Activated CD4-positive, alpha-beta T cell treated with anti-CD3 and anti-CD28 coated beads, Interleukin-2, amount 50 U/mL, for 1 hour (primary cell): Measurements from ENCODE around the gene NPB.

ENCODE experiments used
- DNase-seq: peaks from one replicate; pipeline ENCODE4 v3.0.0-alpha.2; 2020

NPB gene

GRCh38 chr17:81870131-81870980 is 31.7 kb upstream of the NPB start:
- DNase-seq = peak; percentile 24

GRCh38 chr17:81870981-81871386 is 31.1 kb upstream of the NPB start, which contains the start of gene ARHGDIA:
Gene ARHGDIA (minus strand): TSS chr17:81871337. CDS start chr17:81869930, 1,407 bp downstream.
- no peak for DNase-seq

- DNase-seq = peak; percentile 95
These were observed 30.4 kb upstream of the NPB start for GRCh38 chr17:81871387-81872230.

GRCh38 chr17:81877569-81877968 is 24.5 kb upstream of the NPB start:
- DNase-seq = no peak

- DNase-seq = no peak
These were observed 23.7 kb upstream of the NPB start for GRCh38 chr17:81878294-81878693.

- no peak for DNase-seq
These were observed 22.9 kb upstream of the NPB start for GRCh38 chr17:81879121-81879520.

- DNase-seq = no peak
These were observed 17.5 kb upstream of the NPB start for GRCh38 chr17:81884520-81884919.

GRCh38 chr17:81884968-81885367 is 17.1 kb upstream of the NPB start:
- no peak for DNase-seq

- DNase-seq = no peak
These were observed 16.6 kb upstream of the NPB start for GRCh38 chr17:81885454-81885853.

- no peak for DNase-seq
These were observed 16.0 kb upstream of the NPB start for GRCh38 chr17:81885869-81886548.

- no peak for DNase-seq
These were observed 13.7 kb upstream of the NPB start for GRCh38 chr17:81888105-81888987.

GRCh38 chr17:81888988-81889595 is 12.9 kb upstream of the NPB start:
- DNase-seq = no peak

GRCh38 chr17:81889602-81890001 is 12.4 kb upstream of the NPB start:
- DNase-seq = no peak

GRCh38 chr17:81890447-81891302 is 11.4 kb upstream of the NPB start:
- no peak for DNase-seq

- no peak for DNase-seq
These were observed 10.8 kb upstream of the NPB start for GRCh38 chr17:81891303-81891552.

GRCh38 chr17:81895400-81895799 is 6.6 kb upstream of the NPB start:
- DNase-seq = no peak

- no peak for DNase-seq
These were observed 3.8 kb upstream of the NPB start for GRCh38 chr17:81898029-81898866.

GRCh38 chr17:81898885-81899284 is 3.2 kb upstream of the NPB start:
- no peak for DNase-seq

GRCh38 chr17:81899514-81900166 is 2.4 kb upstream of the NPB start:
- no peak for DNase-seq
